A549 (cell line): ENCODE results near the gene SORCS2. TPM values are rescaled to one million over a fixed set of nuclear protein-coding genes. Genes with fewer than 3 reads are reported as not detected.

Experiments
- ATAC-seq, 2 experiments: fragments of 200-7000 bp in 1 of 2; fragments of >200 bp in 1 of 2; cut with Nextera tagmentation in 1 of 2; cut with Tn5 transposase in 1 of 2; 3 replicates each; pipeline versions ENCODE4 v1.8.0 to v1.9.1; 2018 to 2020; ENCODE audit warnings: mild to moderate bottlenecking in 1 of 2, moderate library complexity in 1 of 2
- CTCF ChIA-PET: fragments of 300-600 bp; sonication (Branson Sonifier 250); formaldehyde crosslinking; extraction: SDS; loops from one replicate; lab custom pipeline; 2021; ENCODE audit warnings: antibody characterized with exemption, inconsistent platforms; lab: Yijun Ruan, JAX
- POLR2A ChIA-PET: fragments of 350-600 bp; formaldehyde crosslinking; extraction: SDS; loops from one replicate; lab custom pipeline; 2021; ENCODE audit warnings: antibody characterized with exemption, inconsistent platforms; lab: Yijun Ruan, JAX
- DNase-seq, 2 experiments: peaks; one replicate each; pipeline versions ENCODE4 v3.0.0 to v3.0.0-alpha.2; 2011 to 2016; ENCODE audit warnings: low read depth in 1 of 2, low spot score in 1 of 2
- FAIRE-seq: peaks from 2 replicates; lab custom pipeline; 2011; peaks lifted over from hg19 to GRCh38; lab: Jason Lieb, UNC
- H3K27ac ChIP-seq, 2 experiments: fragments of >200 bp; sonication (Bioruptor Twin); formaldehyde crosslinking; 3 replicates each; pipeline ENCODE4 v1.5.1; 2016 to 2017
- H3K4me1 ChIP-seq: fragments of >200 bp; sonication (Bioruptor Twin); formaldehyde crosslinking; 3 replicates; pipeline ENCODE4 v1.6.1; 2016
- H3K4me2 ChIP-seq: fragments of >200 bp; sonication (Bioruptor Twin); formaldehyde crosslinking; 3 replicates; pipeline ENCODE4 v1.6.1; 2016
- H3K4me3 ChIP-seq: fragments of >200 bp; sonication (Bioruptor Twin); formaldehyde crosslinking; 3 replicates; pipeline ENCODE4 v1.5.1; 2016
- H3K9me3 ChIP-seq: fragments of >200 bp; sonication (Bioruptor Twin); formaldehyde crosslinking; 3 replicates; pipeline ENCODE4 v1.6.1; 2016
- ATOH8 ChIP-seq: fragments of 250-450 bp; sonication (Bioruptor Pico); IDR thresholded peaks from 2 replicates; pipeline ENCODE4 v1.5.0; 2020; ENCODE audit warnings: low read depth, mild to moderate bottlenecking, moderate library complexity
- BHLHE40 ChIP-seq: IDR thresholded peaks from 2 replicates; pipeline ENCODE4 v1.6.1; 2012; ENCODE audit warnings: low read depth, low read length, inconsistent platforms
- CHD4 ChIP-seq: fragments of 200-600 bp; sonication (generic); IDR thresholded peaks from 2 replicates; pipeline ENCODE4 v1.6.1; 2016; ENCODE audit warnings: antibody characterized with exemption, mild to moderate bottlenecking, borderline replicate concordance
- EHF ChIP-seq: fragments of 250-450 bp; sonication (Bioruptor Pico); IDR thresholded peaks from 2 replicates; pipeline ENCODE4 v1.5.0; 2020; ENCODE audit warnings: mild to moderate bottlenecking
- FOSB ChIP-seq: fragments of 250-450 bp; sonication (Bioruptor Pico); IDR thresholded peaks from 2 replicates; pipeline ENCODE4 v1.5.0; 2020; ENCODE audit warnings: mild to moderate bottlenecking, moderate library complexity
- HDAC2 ChIP-seq: fragments of 200-600 bp; sonication (generic); IDR thresholded peaks from 2 replicates; pipeline ENCODE4 v1.6.1; 2016
- HEYL ChIP-seq: fragments of 250-450 bp; sonication (Bioruptor Pico); IDR thresholded peaks from 2 replicates; pipeline ENCODE4 v1.8.0; 2021; ENCODE audit warnings: mild to moderate bottlenecking, moderate library complexity
- JUNB ChIP-seq: fragments of >200 bp; sonication (Bioruptor Twin); formaldehyde crosslinking; IDR thresholded peaks from 2 replicates; pipeline ENCODE4 v1.6.1; 2016
- PBX3 ChIP-seq: IDR thresholded peaks from 2 replicates; pipeline ENCODE4 v1.6.1; 2012
- PHF8 ChIP-seq: fragments of 200-600 bp; sonication (generic); IDR thresholded peaks from 2 replicates; pipeline ENCODE4 v1.6.1; 2016; ENCODE audit warnings: low read depth, mild to moderate bottlenecking, antibody characterized with exemption, moderate library complexity, borderline replicate concordance
- RAD21 ChIP-seq, 2 experiments: fragments of >200 bp in 1 of 2; sonication (Bioruptor Twin) in 1 of 2; formaldehyde crosslinking in 1 of 2; IDR thresholded peaks in 1 of 2; conservative IDR thresholded peaks in 1 of 2; 2 replicates in 1 of 2; 3 replicates in 1 of 2; pipeline ENCODE4 v1.6.1; 2012 to 2018; ENCODE audit warnings: inconsistent platforms in 1 of 2
- RARB ChIP-seq: fragments of 250-450 bp; sonication (Bioruptor Pico); IDR thresholded peaks from 2 replicates; pipeline ENCODE4 v1.8.0; 2021; ENCODE audit warnings: mild to moderate bottlenecking, moderate library complexity
- RCOR1 ChIP-seq: fragments of 150-350 bp; IDR thresholded peaks from 2 replicates; pipeline ENCODE4 v1.6.1; 2014; ENCODE audit warnings: antibody characterized with exemption, low read length, low read depth
- REST ChIP-seq: fragments of 200-600 bp; sonication (generic); IDR thresholded peaks from 2 replicates; pipeline ENCODE4 v1.6.1; 2016; ENCODE audit warnings: antibody characterized with exemption, mild to moderate bottlenecking, moderate library complexity
- TP53 ChIP-seq: fragments of 250-450 bp; sonication (Bioruptor Pico); IDR thresholded peaks from 2 replicates; pipeline ENCODE4 v1.5.0; 2021; ENCODE audit warnings: mild to moderate bottlenecking, moderate library complexity
- ZC3H11A ChIP-seq: fragments of 450-650 bp; IDR thresholded peaks from 2 replicates; pipeline ENCODE4 v1.6.1; 2014; ENCODE audit warnings: antibody characterized with exemption, mild to moderate bottlenecking
- ZNF302 ChIP-seq: fragments of 250-450 bp; sonication (Bioruptor Pico); IDR thresholded peaks from 2 replicates; pipeline ENCODE4 v1.9.0; 2021; ENCODE audit warnings: inconsistent platforms, mild to moderate bottlenecking, moderate library complexity
- WGBS: methylation state at CpG from one replicate; pipeline ENCODE4 v1.1.6; 2017; ENCODE audit errors: missing lambda C conversion rate; 5-methylcytosine and 5-hydroxymethylcytosine counted together
- polyA plus RNA-seq, 4 experiments: library from polyadenylated mRNA; depleted of rRNA in 3 of 4; stranded (reverse); fragments of >200 nt; fragmentation: RNase III in 1 of 4; extraction: RNeasy Plus Mini Kit Qiagen cat#74134 plus additional on column Dnase treatment in 1 of 4; gene quantifications; 2 replicates in 3 of 4; 3 replicates in 1 of 4; pipeline ENCODE4 v1.2.3, GENCODE V29; 2011 to 2017
- TF ChIP-seq, protein P1 (sequence below): fragments of >200 bp; sonication (Bioruptor Twin); formaldehyde crosslinking; IDR thresholded peaks from 3 replicates; pipeline ENCODE4 v1.6.1; 2016

SORCS2 gene
- polyA plus RNA-seq, 2 of the 4 experiments (the other 2 are of a cell fraction), result 1.4 to 4.6 TPM

GRCh38 chr4:7395645-7396044 lies 203.3 kb downstream of the SORCS2 start:
- ChIA-PET POLR2A (no interaction called here), CTCF (interaction anchor here (0.7 to 1.5 kb wide), 3 partner anchors 12 to 324 kb away, joined by 3 read pairs; no protein-coding TSS in a partner anchor)
- FAIRE-seq (no peak), ATAC-seq (no peak), DNase-seq (no peak)
- WGBS, result 80% methylated on average over 8 of the region's 8 CpGs
- peaks cover 10% of the 10 kb centered on the region for H3K4me1 ChIP-seq
- TF ChIP-seq PBX3, result no peak
- no peak for TF ChIP-seq RCOR1
- H3K4me3 ChIP-seq, result no peak overlapping the region
- no peak overlapping the region for H3K4me2 ChIP-seq
- H3K9me3 ChIP-seq, result no peaks in the 10 kb centered on the region
- no peak overlapping the region for H3K27ac ChIP-seq

DNA sequence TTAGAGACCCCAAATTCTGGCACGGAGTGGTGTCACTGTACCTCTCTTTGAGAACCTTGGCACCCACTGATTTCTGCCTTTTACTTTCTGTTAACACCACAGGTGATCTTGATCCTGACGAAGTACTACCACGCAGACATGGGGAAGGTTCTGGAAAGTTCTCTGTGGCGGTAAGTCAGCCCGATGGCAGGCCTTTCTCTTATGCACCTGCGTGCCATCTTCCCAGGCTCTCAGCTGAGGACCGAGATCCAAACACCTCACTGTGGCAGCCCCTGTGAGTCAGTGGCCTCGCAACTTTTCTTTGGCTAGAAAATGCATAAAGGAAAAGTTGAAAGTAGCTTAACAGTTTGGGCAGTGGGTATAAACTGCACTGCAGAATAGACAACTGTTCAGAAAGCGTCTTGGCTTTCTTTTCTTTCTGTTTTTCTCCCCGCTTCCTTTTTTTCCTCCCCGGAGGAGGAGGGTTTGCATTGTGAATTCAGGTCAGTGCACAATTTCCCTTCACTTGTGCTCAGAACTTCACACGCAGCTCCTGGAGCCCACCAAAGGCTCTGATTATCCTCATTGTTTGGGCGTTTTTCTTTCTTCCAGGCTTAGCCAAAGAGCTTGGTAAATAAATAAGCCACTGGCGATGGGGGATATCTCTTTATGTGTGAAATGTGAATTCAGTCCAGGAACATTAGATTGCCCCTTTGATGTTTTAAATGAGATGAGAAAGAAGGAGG lies 204.0 kb downstream of the SORCS2 start:
- ChIA-PET POLR2A (no interaction called here), CTCF (interaction anchor here (0.7 to 1.5 kb wide), 2 partner anchors 60 to 324 kb away, joined by 3 read pairs; no protein-coding TSS in a partner anchor)
- TF ChIP-seq RAD21 (conservative IDR thresholded peaks at IDR 0.05 in 1 of 2, IDR thresholded peaks at IDR 0.05 in 1 of 2), result no peak
- no peak for TF ChIP-seq HEYL (CRISPR knock-in tag)
- no peak for TF ChIP-seq EHF
- no peak for TF ChIP-seq ATOH8 (CRISPR knock-in tag)
- no peak for TF ChIP-seq RARB (CRISPR knock-in tag)
- TF ChIP-seq FOSB, result no peak
- no peak for TF ChIP-seq HDAC2
- no peak for TF ChIP-seq RCOR1
- TF ChIP-seq, protein P1, sequence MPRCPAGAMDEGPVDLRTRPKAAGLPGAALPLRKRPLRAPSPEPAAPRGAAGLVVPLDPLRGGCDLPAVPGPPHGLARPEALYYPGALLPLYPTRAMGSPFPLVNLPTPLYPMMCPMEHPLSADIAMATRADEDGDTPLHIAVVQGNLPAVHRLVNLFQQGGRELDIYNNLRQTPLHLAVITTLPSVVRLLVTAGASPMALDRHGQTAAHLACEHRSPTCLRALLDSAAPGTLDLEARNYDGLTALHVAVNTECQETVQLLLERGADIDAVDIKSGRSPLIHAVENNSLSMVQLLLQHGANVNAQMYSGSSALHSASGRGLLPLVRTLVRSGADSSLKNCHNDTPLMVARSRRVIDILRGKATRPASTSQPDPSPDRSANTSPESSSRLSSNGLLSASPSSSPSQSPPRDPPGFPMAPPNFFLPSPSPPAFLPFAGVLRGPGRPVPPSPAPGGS, result no peak
- no peak for TF ChIP-seq ZNF302 (CRISPR knock-in tag)
- no peak for TF ChIP-seq JUNB
- no peak for TF ChIP-seq TP53 (CRISPR knock-in tag)
- no peak for FAIRE-seq
- WGBS, result 75% methylated on average over 14 of the region's 14 CpGs
- H3K27ac ChIP-seq, result no peak overlapping the region
- H3K4me2 ChIP-seq, result no peak overlapping the region
- no peaks in the 10 kb centered on the region for H3K9me3 ChIP-seq
- ATAC-seq, result no peak
- H3K4me3 ChIP-seq, result no peak overlapping the region
- peaks cover 10% of the 10 kb centered on the region for H3K4me1 ChIP-seq
- no peak for DNase-seq

- Histone ChIP-seq H3K4me3 (no peak overlapping the region), H3K4me1 (peaks cover 10% of the 10 kb centered on the region), H3K27ac (no peak overlapping the region), H3K4me2 (no peak overlapping the region), H3K9me3 (no peaks in the 10 kb centered on the region)
- FAIRE-seq (no peak), ATAC-seq (no peak), DNase-seq (no peak)
- ChIA-PET POLR2A (no interaction called here), CTCF (interaction anchor here (1.1 to 1.5 kb wide), 2 partner anchors 33 to 322 kb away, joined by 3 to 4 read pairs; no protein-coding TSS in a partner anchor)
- WGBS, result 76% methylated on average over 22 of the region's 24 CpGs
- TF ChIP-seq PHF8 (no peak), REST (no peak), CHD4 (no peak), PBX3 (no peak), EHF (no peak), BHLHE40 (no peak), ZC3H11A (no peak)
- TF ChIP-seq, protein P1, result no peak
Observed at GRCh38 chr4:7397206-7398103, 205.1 kb downstream of the SORCS2 start.
